Lower lobe of right lung (tissue), 2 donors: Measurements from ENCODE around the gene PTH2. TPM values are rescaled to one million over a fixed set of nuclear protein-coding genes. Genes with fewer than 3 reads are reported as not detected.
"Not testable (repeated sequence)": the region's sequence is repeated elsewhere in the genome, so short reads cannot be mapped to it uniquely, and the experiment has no call there.

Experiments used
- ATAC-seq, 2 donors: fragments of 200-7000 bp; cut with Tn5 transposase; one replicate each; pipeline ENCODE4 v1.9.1; 2020 to 2022; ENCODE audit warnings: mild to moderate bottlenecking in 2 of 2, moderate library complexity in 2 of 2
- DNase-seq: peaks from one replicate; pipeline ENCODE4 v3.0.0-alpha.2; 2020
- H3K27ac ChIP-seq: fragments of 200-600 bp; one replicate; pipeline ENCODE4 v1.8.0; 2022
- H3K27me3 ChIP-seq: fragments of 200-600 bp; one replicate; pipeline ENCODE4 v1.8.0; 2022; ENCODE audit warnings: low read depth
- H3K36me3 ChIP-seq: fragments of 200-600 bp; one replicate; pipeline ENCODE4 v1.8.0; 2022; ENCODE audit warnings: mild to moderate bottlenecking
- H3K4me1 ChIP-seq: fragments of 200-600 bp; one replicate; pipeline ENCODE4 v1.8.0; 2022
- H3K4me3 ChIP-seq: fragments of 200-600 bp; one replicate; pipeline ENCODE4 v1.8.0; 2022; ENCODE audit warnings: mild to moderate bottlenecking
- H3K9me3 ChIP-seq: fragments of 200-600 bp; one replicate; pipeline ENCODE4 v1.8.0; 2022
- intact Hi-C: fragments of 100-400 bp; cut with DNase I; formaldehyde crosslinking; loops from one replicate; pipeline ENCODE4 v1.11.0; 2022
- total RNA-seq: library from RNA; stranded (reverse); fragmentation: NEBNext Ultra II Directional; extraction: Animal tissue kit (Norgen Biotek cat#: 25700); gene quantifications from one replicate; pipeline ENCODE4 v1.2.1, GENCODE V29; 2021
- TF ChIP-seq, protein P1 (sequence below): fragments of 200-600 bp; IDR thresholded peaks from one replicate; pipeline ENCODE4 v1.8.0; 2022; ENCODE audit warnings: antibody characterized with exemption, mild to moderate bottlenecking
- donor health status: DM: no; HTN: yes; CAD: no; lungs with severe emphysema.

Gene PTH2
- total RNA-seq, 1 donor from 2014 or later: not detected

DNA sequence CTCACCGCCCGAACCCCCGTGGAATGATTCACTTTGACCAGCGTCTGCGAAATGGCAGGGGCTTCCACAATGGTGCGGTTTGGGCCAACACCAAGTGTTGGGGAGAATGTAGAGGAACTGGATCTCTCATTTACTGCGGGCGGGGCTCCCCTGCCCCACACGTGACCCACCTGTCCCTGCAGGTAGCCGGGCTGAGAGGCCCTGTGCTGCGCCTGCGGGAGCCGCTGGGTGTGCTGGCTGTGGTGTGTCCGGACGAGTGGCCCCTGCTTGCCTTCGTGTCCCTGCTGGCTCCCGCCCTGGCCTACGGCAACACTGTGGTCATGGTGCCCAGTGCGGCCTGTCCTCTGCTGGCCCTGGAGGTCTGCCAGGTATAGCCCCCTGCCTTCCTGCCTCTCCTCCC, 45.0 kb upstream of the PTH2 start:
- Histone ChIP-seq H3K4me1 (peaks cover 20% of the 10 kb centered on the region), H3K27ac (peak overlapping the region; percentile 7), H3K4me3 (no peak overlapping the region), H3K9me3 (no peaks in the 10 kb centered on the region), H3K36me3 (peaks cover 48% of the 10 kb centered on the region), H3K27me3 (no peaks in the 10 kb centered on the region)
- intact Hi-C loops: no loop called here
- ATAC-seq (peak; percentile 12 to 13), DNase-seq (no peak)
- TF ChIP-seq, protein P1, sequence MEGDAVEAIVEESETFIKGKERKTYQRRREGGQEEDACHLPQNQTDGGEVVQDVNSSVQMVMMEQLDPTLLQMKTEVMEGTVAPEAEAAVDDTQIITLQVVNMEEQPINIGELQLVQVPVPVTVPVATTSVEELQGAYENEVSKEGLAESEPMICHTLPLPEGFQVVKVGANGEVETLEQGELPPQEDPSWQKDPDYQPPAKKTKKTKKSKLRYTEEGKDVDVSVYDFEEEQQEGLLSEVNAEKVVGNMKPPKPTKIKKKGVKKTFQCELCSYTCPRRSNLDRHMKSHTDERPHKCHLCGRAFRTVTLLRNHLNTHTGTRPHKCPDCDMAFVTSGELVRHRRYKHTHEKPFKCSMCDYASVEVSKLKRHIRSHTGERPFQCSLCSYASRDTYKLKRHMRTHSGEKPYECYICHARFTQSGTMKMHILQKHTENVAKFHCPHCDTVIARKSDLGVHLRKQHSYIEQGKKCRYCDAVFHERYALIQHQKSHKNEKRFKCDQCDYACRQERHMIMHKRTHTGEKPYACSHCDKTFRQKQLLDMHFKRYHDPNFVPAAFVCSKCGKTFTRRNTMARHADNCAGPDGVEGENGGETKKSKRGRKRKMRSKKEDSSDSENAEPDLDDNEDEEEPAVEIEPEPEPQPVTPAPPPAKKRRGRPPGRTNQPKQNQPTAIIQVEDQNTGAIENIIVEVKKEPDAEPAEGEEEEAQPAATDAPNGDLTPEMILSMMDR: no peak

DNA sequence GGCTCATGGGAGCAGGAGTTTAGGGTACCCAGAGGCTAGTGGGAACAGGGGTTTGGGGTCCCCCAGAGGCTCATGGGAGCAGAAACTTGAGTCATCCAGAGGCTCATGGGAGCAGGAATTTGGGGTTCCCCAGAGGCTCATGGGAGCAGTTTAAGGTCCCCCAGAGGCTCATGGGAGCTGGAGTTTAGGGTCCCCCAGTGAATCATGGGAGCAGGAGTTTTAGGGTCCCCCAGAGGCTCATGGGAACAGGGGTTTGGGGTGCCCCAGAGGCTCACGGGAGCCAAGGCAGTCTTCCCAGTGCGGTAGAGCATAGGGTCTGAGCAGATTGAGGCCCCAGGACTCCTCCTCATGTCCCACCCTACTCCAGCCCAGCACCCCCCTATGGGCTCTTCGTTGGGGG, 42.1 kb upstream of the PTH2 start:
- ATAC-seq (no peak), DNase-seq (no peak)
- intact Hi-C loops: no loop called here
- H3K36me3 ChIP-seq: peaks cover 65% of the 10 kb centered on the region
- H3K4me3 ChIP-seq: no peak overlapping the region
- TF ChIP-seq, protein P1: no peak
- no peaks in the 10 kb centered on the region for H3K9me3 ChIP-seq
- H3K4me1 ChIP-seq: peaks cover 20% of the 10 kb centered on the region
- H3K27ac ChIP-seq: no peak overlapping the region
- no peaks in the 10 kb centered on the region for H3K27me3 ChIP-seq

DNA sequence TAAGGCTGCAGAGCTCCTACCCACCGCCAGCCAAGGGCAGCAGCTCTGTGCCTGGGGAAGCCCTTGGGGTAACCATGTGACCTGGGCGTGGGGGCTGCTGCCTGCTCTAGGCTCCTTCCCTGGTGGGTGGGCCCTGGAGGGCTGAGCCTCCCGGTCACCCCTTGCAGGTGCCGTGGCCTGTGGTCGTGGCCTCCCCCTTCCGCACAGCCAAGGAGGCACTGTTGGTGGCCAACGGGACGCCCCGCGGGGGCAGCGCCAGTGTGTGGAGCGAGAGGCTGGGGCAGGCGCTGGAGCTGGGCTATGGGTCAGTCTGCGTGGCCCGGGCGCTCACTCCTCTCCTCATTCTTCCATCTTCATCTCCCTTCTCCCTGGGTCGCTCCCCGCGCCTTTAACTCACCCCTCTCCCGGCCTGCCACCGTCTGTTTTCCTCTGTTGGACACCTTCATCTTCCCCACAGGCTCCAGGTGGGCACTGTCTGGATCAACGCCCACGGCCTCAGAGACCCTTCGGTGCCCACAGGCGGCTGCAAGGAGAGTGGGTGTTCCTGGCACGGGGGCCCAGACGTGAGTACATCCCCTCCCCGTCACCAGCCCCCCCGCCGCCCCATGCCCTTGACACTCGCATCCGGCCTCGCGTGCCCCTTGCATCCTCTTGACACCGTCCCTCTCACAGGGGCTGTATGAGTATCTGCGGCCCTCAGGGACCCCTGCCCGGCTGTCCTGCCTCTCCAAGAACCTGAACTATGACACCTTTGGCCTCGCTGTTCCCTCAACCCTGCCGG, 40.9 kb upstream of the PTH2 start:
- H3K27me3 ChIP-seq: no peaks in the 10 kb centered on the region
- no peak overlapping the region for H3K4me3 ChIP-seq
- ATAC-seq (no peak), DNase-seq (no peak)
- H3K27ac ChIP-seq: no peak overlapping the region
- no peaks in the 10 kb centered on the region for H3K9me3 ChIP-seq
- peaks cover 70% of the 10 kb centered on the region for H3K36me3 ChIP-seq
- TF ChIP-seq, protein P1: no peak
- peaks cover 11% of the 10 kb centered on the region for H3K4me1 ChIP-seq
- intact Hi-C loops: no loop called here

DNA sequence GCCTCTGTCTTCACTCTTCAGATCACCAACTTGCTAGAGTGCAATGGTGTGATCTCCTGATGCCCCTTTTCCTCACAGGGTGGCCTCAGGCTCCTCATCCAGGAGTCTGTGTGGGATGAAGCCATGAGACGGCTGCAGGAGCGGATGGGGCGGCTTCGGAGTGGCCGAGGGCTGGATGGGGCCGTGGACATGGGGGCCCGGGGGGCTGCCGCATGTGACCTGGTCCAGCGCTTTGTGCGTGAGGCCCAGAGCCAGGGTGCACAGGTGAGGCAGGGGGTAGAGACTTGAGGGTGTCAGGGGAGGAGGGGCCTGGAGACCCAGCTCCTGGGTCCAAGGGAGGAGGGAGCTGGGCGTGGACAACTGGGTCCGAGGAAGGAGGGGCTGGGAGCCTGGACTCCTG, 39.3 kb upstream of the PTH2 start:
- TF ChIP-seq, protein P1: no peak
- Histone ChIP-seq H3K4me3 (no peak overlapping the region), H3K36me3 (peaks cover 70% of the 10 kb centered on the region), H3K27me3 (no peaks in the 10 kb centered on the region), H3K9me3 (no peaks in the 10 kb centered on the region), H3K27ac (no peak overlapping the region), H3K4me1 (peaks cover 8% of the 10 kb centered on the region)
- DNase-seq: no peak
- intact Hi-C loops: no loop called here
- no peak for ATAC-seq

DNA sequence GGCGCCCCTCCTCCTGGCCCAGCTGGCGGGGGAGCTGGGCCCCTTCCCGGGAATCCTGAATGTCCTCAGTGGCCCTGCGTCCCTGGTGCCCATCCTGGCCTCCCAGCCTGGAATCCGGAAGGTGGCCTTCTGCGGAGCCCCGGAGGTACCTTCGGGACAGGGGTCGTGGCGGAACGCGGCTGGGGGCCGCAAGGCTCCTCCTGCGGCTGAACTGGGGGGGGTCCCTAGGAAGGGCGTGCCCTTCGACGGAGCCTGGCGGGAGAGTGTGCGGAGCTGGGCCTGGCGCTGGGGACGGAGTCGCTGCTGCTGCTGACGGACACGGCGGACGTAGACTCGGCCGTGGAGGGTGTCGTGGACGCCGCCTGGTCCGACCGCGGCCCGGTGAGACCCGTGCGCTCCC, 38.4 kb upstream of the PTH2 start:
- intact Hi-C loops: no loop called here
- DNase-seq: no peak
- H3K36me3 ChIP-seq: peaks cover 62% of the 10 kb centered on the region
- no peaks in the 10 kb centered on the region for H3K27me3 ChIP-seq
- no peak overlapping the region for H3K4me3 ChIP-seq
- H3K27ac ChIP-seq: no peak overlapping the region
- no peaks in the 10 kb centered on the region for H3K9me3 ChIP-seq
- no peak for ATAC-seq
- TF ChIP-seq, protein P1: no peak
- H3K4me1 ChIP-seq: peaks cover 8% of the 10 kb centered on the region

DNA sequence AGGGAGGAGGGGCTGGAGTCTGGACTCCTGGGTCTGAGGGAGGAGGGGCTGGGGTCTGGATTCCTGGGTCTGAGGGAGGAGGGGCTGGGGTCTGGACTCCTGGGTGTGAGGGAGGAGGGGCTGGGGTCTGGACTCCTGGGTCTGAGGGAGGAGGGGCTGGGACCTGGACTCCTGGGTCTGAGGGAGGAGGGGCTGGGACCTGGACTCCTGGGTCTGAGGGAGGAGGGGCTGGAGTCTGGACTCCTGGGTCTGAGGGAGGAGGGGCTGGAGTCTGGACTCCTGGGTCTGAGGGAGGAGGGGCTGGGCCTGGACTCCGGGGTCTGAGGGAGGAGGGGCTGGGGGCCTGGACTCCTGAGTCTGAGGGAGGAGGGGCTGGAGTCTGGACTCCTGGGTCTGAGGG, 37.9 kb upstream of the PTH2 start:
- H3K27me3 ChIP-seq, H3K9me3 ChIP-seq, ATAC-seq, H3K27ac ChIP-seq, H3K4me3 ChIP-seq, DNase-seq, H3K4me1 ChIP-seq, intact Hi-C loops: not testable (repeated sequence)
- peaks cover 58% of the 10 kb centered on the region for H3K36me3 ChIP-seq
